MG63 (cell line): ENCODE data around the gene JAGN1. TPM values are rescaled to one million over a fixed set of nuclear protein-coding genes. Genes with fewer than 3 reads are reported as not detected.
"Not testable (repeated sequence)": the region's sequence is repeated elsewhere in the genome, so short reads cannot be mapped to it uniquely, and the experiment has no call there.

Source experiments
- DNase-seq: peaks from one replicate; pipeline ENCODE4 v3.0.0-alpha.2; 2020
- H3K27me3 ChIP-seq: fragments of 250-450 bp; sonication (Bioruptor Pico); 2 replicates; pipeline ENCODE4 v1.5.1; 2020; ENCODE audit warnings: mild to moderate bottlenecking, moderate library complexity
- H3K36me3 ChIP-seq: fragments of 250-450 bp; sonication (Bioruptor Pico); 2 replicates; pipeline ENCODE4 v1.5.1; 2020; ENCODE audit warnings: mild to moderate bottlenecking, moderate library complexity
- H3K4me3 ChIP-seq: fragments of 250-450 bp; sonication (Bioruptor Pico); 2 replicates; pipeline ENCODE4 v1.5.1; 2020; ENCODE audit warnings: mild to moderate bottlenecking, moderate library complexity
- H3K9me3 ChIP-seq: fragments of 250-450 bp; sonication (Bioruptor Pico); 2 replicates; pipeline ENCODE4 v1.5.1; 2020; ENCODE audit warnings: mild to moderate bottlenecking, moderate library complexity
- total RNA-seq: library from RNA; depleted of rRNA; stranded (reverse); fragments of >200 nt; shearing (Covaris generic); gene quantifications from 2 replicates; pipeline ENCODE4 v1.2.3, GENCODE V29; 2014; ENCODE audit warnings: low replicate concordance; rRNA removed

Gene JAGN1
- total RNA-seq = 21.4 and 23.1 TPM in 2 replicates

DNA sequence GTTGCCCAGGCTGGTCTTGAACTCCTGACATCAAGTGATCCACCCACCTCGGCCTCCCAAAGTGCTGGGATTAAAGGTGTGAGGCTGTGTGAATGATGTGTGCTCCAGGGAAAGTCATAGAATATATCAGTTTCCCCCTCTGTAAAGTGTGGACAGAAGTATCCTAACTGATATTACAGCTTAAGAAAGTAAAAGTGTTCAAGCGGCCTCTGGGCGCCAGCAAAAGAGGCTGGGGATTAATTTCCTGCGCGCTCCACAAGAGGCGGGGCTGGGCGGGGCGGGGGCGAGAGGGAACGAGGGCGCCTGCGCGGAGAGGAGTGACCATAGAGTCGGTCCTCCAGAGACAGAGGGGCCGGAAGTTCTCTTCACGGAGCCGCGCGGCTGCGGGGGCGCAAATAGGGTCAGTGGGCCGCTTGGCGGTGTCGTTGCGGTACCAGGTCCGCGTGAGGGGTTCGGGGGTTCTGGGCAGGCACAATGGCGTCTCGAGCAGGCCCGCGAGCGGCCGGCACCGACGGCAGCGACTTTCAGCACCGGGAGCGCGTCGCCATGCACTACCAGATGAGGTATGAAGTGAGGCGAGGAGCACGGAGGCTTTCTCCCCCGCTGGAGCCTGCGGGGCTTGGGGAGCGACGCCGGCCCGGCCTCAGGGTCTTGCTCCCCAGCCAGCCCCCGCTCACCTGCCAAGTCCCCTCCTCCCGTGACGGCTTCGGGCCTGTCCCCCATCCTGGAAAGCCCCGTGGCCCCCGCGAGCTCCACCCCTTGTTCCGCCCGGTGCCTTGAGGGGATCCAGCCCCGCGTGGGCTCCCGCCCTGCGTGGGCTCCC, at the start of gene JAGN1:
TSS of gene JAGN1 (plus strand) at position 362 of the 823 bp plus-strand sequence. CDS start at position 475, 113 bp downstream.
- H3K36me3 ChIP-seq = peaks cover 31% of the 10 kb centered on the region
- peak; percentile 79 for DNase-seq
- peak within 1 kb of the TSS; percentile 90 for H3K4me3 ChIP-seq
- no peaks in the 10 kb centered on the region for H3K27me3 ChIP-seq
- H3K9me3 ChIP-seq = no peaks in the 10 kb centered on the region

DNA sequence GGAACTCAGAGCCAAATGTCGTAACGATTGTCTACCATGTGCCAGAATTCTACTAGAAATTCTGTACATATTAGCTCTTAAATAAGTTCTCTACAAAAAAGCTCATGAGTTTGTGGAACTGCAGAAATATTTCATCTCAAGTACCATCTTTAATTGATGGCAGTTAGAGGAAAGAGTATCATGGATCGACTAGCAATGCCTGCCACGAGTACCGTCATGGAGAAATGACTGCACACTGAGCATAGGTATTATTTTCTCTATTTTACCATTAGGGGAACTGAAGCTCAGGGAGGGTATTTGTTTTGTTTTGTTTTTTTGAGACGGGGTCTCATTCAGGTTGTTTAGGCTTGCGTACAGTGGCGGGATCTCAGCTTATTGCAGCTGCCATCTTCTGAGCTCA, 49.4 kb upstream of the JAGN1 start:
- no peaks in the 10 kb centered on the region for H3K9me3 ChIP-seq
- no peak overlapping the region for H3K4me3 ChIP-seq
- no peak for DNase-seq
- H3K27me3 ChIP-seq = no peaks in the 10 kb centered on the region
- H3K36me3 ChIP-seq = 0 out of 2 replicates have a peak, but pooled peaks cover 5% of the 10 kb centered on the region

DNA sequence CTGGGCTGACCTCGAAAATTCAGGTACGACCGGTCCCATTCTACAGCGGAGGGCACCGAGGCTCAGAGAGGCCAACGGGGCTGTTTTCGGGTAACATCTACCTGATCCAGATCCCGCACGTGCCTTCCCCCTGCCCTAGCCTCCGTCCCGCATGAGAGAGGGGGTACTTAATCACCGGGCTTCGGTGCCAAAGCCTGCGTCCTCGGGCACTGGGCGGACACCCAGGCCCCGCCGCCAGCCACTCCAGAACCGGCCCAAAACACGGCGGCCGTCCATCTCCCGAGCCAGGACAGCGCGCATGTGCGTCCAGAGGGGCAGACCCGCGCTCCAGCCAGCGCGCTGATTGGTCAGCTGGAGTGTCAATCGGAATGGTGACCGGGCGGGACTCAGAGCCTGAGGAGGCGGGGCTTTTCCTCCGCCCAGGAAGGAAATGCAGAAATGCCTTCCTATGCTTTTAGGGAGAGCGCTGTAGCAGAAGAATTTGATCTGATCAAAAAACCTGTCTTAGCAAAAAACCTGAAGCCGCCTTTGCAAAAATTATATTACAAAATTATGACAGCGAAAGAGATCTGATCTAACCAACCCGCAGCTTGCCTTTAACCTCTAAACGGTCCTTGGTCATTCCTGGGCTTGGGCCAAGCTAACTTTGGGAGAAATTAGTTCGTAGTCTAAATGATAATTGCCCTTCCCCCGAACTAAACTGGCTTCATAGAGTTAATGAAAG, 46.5 kb upstream of the JAGN1 start, which contains the start of gene RPUSD3:
TSS of gene RPUSD3 (minus strand) at position 294 of the 724 bp plus-strand sequence. CDS start at position 276, 18 bp downstream.
- H3K36me3 ChIP-seq = 0 out of 2 replicates have a peak, but pooled peaks cover 5% of the 10 kb centered on the region
- peak; percentile 90 for DNase-seq

DNA sequence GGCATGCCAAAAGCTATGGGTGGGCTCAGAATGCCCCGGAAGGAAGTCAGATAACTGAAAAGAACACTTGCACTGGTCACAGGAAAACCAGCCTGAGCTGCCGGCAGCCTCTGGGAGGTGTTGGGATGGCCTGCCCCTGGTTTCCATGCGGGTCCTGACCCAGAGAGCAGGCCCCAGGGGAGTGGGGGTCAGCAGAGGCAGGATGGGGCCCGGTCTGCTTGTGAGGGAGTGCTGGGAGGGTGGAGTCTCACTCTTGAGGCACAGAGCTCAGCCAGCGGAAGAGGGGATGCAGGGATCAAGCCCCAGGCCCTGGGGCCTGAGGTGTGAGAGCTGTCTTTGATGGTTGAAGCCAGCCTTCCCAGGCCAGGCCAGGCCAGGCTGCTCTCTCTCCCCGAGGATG, 44.2 kb upstream of the JAGN1 start:
- Histone ChIP-seq H3K4me3 (no peak overlapping the region), H3K27me3 (no peaks in the 10 kb centered on the region), H3K36me3 (0 out of 2 replicates have a peak, but pooled peaks cover 3% of the 10 kb centered on the region), H3K9me3 (no peaks in the 10 kb centered on the region)
- no peak for DNase-seq

More for the DNA sequence above, 46.5 kb upstream of the JAGN1 start, which contains the start of gene RPUSD3:
- no peaks in the 10 kb centered on the region for H3K27me3 ChIP-seq
- H3K4me3 ChIP-seq = peak within 1 kb of the TSS; percentile 63
- H3K9me3 ChIP-seq = no peaks in the 10 kb centered on the region

DNA sequence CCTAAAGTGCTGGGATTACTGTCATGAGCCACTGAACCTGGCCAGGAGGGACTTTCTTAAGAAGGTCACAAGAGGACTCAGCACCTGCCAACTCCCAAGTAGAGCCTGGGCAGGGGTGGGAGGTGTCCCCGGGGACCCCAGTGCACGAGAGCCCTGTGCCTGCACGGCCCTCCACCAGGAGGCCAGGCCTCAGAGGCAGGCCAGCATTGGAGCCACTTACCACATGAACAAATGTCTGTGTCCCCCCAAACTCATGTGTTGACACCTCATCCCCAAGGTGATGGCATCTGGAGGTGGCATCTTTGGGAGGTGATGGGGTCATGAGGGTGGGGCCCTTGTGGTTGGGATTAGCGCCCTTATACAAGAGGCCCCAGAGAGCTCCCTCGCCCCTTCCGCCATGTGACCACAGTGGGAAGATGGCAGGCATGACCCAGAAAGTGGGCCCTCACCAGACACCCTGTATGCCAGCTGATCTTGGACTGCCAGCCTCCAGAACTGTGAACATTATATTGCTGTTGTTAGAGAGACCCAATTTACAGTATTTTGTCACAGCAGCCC, 43.4 kb upstream of the JAGN1 start:
- DNase-seq = no peak
- Histone ChIP-seq H3K4me3 (no peak overlapping the region), H3K9me3 (no peaks in the 10 kb centered on the region), H3K27me3 (no peaks in the 10 kb centered on the region), H3K36me3 (no peaks in the 10 kb centered on the region)

DNA sequence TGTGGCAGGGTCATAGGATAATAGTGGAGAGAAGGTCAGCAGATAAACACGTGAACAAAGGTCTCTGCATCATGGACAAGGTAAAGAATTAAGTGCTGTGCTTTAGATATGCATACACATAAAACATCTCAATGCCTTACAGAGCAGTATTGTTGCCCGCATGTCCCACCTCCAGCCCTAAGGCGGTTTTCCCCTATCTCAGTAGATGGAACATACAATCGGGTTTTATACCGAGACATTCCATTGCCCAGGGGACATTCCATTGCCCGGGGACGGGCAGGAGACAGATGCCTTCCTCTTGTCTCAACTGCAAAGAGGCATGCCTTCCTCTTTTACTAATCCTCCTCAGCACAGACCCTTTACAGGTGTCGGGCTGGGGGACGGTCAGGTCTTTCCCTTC, 42.5 kb upstream of the JAGN1 start:
- H3K4me3 ChIP-seq, H3K27me3 ChIP-seq, H3K9me3 ChIP-seq, DNase-seq, H3K36me3 ChIP-seq: not testable (repeated sequence)

DNA sequence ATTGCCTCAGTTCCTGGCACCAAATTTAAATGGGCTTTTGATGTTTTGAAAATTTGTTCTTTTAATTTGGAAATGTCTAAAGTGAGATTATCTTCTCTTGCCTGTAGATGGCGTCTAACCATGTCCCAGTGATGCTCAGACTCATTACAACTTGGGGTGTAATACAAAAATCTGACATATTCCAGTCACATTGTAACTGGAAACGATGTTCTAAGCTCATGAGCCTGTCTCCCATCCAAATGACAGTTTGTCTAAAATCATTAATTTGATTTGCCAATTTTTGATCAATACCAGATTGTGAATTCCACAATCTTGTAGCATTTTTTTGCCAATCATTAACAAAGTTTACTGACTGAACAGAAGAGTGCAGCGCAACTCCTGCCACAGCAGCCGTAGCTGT, 41.5 kb upstream of the JAGN1 start:
- H3K36me3 ChIP-seq, DNase-seq, H3K9me3 ChIP-seq, H3K4me3 ChIP-seq, H3K27me3 ChIP-seq: not testable (repeated sequence)

DNA sequence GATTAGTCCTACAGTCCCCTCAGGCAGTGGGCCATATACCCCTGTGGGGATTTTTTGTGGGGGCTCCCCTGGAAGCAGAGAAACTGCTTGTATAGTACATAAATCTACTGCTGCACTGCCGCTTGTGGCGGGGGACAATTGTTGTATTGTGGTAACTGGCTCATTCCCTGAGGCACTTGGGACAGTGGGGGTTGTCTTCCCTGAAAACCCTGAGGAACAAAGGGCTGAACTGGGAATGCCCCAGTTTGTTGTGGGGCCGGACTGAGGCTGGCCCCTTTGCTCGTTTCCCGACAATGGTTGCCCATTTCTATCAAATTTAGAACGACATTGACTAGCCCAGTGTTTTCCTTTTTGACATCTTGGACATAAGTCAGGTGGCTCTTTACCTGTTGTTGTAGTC, 39.0 kb upstream of the JAGN1 start:
- not testable (repeated sequence) for H3K36me3 ChIP-seq, H3K9me3 ChIP-seq, H3K4me3 ChIP-seq, DNase-seq, H3K27me3 ChIP-seq

DNA sequence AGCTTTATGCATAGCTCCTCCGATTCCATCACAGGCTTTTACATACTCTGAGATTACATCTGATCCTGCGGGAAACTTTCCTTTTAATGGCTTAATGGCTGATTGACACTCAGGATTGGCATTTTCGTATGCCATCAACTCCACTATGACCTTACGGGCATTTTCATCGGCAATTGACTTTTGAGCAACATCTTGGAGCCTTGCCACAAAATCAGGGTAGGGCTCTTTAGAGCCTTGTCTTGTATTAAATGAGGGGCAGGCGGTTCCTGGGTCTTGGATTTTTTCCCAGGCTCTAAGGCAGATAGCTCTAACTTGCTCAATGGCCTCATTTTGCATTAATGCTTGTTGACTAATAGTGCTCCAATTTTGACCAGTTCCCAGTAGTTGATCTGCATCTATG, 38.5 kb upstream of the JAGN1 start:
- H3K36me3 ChIP-seq, H3K9me3 ChIP-seq, H3K27me3 ChIP-seq, H3K4me3 ChIP-seq, DNase-seq: not testable (repeated sequence)

DNA sequence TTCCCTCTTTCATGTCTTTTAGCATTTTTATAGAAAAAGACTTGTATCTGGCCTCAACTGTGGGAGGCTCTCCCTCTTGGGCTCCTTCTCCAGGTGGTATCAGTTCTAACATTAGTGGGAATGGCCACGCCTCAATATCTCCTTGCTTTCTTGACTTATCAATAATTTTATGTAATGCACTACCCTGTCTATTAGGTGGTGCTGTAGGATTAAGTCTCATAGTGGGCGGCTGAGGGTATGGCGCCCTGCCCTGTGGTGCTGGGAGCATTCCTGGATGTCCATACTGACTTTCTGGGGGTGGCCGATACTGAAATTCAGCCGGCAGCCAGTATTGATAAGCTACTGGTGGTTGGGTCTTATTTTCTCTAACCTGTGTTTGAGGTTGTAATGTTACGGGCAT, 37.9 kb upstream of the JAGN1 start:
- DNase-seq = no peak
- H3K4me3 ChIP-seq = no peak overlapping the region
- no peaks in the 10 kb centered on the region for H3K27me3 ChIP-seq
- H3K36me3 ChIP-seq = no peaks in the 10 kb centered on the region
- H3K9me3 ChIP-seq = no peaks in the 10 kb centered on the region

DNA sequence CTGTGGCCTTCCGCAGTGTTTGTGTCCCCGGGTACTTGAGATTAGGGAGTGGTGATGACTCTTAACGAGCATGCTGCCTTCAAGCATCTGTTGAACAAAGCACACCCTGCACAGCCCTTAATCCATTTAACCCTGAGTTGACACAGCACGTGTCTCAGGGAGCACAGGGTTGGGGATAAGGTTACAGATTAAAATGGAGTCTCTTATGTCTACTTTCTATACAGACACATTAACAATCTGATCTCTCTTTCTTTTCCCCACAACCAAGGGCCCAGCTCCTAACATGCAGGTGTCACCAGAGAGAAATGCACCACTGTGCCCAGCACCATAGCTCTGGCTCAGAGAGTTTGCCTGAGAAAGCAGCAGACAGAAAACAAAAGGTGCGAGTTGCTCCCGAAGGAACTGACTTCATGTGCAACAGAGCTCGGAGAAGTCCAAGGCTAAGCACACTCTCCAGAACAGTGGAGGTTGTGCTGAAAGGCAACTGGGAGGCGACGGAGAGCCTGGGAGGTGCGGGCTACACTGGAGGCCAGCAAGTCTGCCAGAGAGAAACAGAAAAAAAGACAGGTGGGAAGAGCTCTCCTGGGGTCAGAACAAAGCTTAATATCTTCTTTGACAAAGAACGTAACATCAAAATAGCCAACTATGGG, 36.0 kb upstream of the JAGN1 start:
- not testable (repeated sequence) for H3K36me3 ChIP-seq, H3K27me3 ChIP-seq, DNase-seq, H3K4me3 ChIP-seq, H3K9me3 ChIP-seq

DNA sequence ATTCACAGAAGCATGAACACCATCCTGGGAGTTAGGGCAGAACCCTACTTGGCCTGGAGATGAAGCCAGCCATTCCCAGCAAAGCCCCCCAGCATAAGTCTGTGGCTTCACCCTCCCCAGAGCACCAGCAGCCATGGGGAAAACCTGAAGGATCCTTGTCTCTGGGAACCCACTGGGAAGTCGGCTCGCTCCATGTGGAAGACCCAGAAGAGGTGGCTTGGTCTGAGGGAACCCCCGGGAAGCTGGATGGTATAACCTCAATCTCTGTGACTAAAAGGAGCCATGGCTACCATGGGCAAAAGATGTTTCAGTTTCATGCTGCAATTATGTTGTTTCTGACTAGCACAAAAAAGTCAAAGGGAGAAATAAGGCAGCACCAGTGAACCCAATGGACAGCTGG, 34.8 kb upstream of the JAGN1 start:
- Histone ChIP-seq H3K9me3 (no peaks in the 10 kb centered on the region), H3K27me3 (no peaks in the 10 kb centered on the region), H3K36me3 (no peaks in the 10 kb centered on the region), H3K4me3 (no peak overlapping the region)
- DNase-seq = no peak

DNA sequence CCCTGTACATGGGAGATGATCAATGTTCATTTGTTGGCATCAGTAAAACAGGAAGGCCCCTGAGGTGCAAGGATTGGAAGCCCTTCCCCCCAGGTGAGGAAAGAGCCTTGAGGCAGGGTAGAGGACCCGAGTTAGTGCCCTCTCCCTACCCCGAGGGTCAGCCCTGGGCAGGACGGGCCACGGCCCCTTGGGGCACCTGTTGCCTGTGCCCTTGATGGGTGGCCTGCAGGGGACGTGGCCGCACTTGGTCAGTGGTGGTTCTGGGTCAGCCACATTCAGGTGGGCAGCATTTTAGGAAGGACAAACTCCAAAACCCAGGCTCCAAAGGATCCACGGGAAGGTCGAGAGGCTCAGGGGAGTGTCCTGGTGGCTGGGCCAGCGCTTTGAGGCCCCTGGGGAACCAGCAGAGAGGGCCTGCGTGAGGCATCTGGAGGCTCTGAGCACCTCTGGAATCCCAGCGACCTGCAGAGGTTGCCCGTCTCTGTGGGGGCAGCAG, 30.8 kb upstream of the JAGN1 start:
- Histone ChIP-seq H3K27me3 (no peaks in the 10 kb centered on the region), H3K36me3 (no peaks in the 10 kb centered on the region), H3K4me3 (no peak overlapping the region), H3K9me3 (no peaks in the 10 kb centered on the region)
- DNase-seq = no peak

DNA sequence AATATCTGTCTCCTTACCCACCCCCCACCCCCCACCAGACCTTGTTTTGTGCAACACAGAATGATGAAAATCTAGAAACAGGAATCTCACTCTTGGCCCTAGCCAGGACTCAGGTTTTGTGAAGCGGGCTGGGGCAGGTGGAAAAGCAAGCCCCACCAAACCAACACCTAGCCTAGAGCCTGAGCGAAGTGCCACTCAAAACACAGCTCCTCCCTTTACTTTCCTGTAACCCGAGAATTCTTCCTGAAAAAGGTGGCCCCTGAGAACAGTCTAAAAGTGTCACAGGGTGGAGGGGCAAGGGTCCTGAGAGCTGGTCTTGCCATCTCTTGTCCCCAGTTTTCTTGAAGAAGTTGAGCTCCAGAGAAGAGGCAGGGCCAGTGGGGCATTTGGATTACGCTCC, 29.2 kb upstream of the JAGN1 start:
- H3K4me3 ChIP-seq = no peak overlapping the region
- H3K9me3 ChIP-seq = no peaks in the 10 kb centered on the region
- H3K36me3 ChIP-seq = no peaks in the 10 kb centered on the region
- DNase-seq = no peak
- H3K27me3 ChIP-seq = no peaks in the 10 kb centered on the region

DNA sequence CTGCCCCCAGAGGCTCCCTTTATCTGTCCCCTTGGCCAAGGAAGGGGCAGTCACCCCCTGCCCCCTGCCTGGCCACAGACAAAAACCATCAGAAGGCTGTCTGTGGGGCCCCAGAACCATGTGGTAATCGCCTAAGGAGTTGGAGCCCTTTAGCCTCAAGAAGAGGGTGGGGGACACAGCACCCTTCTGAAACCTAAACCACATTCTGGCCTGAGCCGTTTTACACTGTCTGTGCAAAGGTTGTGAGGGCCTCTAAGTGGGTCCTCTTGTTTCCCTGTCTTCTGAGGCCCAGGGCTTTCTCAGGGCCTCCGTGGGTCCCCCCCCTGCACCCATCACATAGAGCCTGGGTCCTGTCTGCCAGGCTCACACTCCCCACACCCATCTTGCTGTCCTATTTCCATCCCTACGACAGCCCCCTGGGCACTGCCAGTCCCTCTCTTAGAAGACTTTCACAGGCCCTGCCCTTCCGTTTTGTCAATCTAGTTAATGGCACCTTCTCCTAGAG, 28.7 kb upstream of the JAGN1 start:
- no peaks in the 10 kb centered on the region for H3K27me3 ChIP-seq
- no peak overlapping the region for H3K4me3 ChIP-seq
- no peak for DNase-seq
- H3K9me3 ChIP-seq = no peaks in the 10 kb centered on the region
- no peaks in the 10 kb centered on the region for H3K36me3 ChIP-seq

DNA sequence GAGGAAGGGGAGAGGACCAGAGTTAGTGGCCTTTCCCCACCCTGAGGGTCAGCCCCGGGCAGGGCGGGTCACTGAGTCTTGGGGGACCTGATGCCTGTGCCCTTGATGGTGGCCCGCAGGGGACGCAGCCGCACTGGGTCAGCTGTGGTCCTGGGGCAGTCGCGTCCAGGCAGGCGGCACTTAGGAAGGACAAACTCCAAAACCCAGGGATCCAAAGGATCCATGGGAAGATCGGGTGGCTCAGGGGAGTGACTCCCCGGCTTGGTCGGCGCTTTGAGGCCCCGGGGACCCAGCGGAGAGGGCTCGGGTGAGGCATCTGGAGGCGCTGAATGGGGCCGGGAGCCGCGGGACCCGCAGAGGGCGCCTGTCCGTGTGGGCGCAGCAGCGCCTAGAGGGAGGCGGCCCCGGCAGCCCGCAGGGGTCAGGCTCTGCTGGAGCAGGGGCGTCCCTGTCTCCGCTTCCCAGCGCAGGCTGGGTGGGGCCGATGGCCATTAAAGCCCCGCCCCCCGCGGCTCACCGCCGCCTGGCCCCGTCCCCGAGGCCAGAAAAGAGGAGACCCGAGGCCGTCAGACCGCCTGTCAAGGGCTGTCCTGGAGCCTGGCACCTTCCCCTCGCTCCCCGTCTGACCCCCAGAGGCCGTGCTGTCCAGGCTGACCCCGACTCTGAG, 27.9 kb upstream of the JAGN1 start:
- Histone ChIP-seq H3K27me3 (no peaks in the 10 kb centered on the region), H3K36me3 (no peaks in the 10 kb centered on the region), H3K9me3 (no peaks in the 10 kb centered on the region), H3K4me3 (no peak overlapping the region)
- DNase-seq = no peak
